ENCODE measurements around the gene CNOT1.

The CNOT1 gene

GRCh38 chr16:58488531-58488930, 141.1 kb downstream of the CNOT1 start:
- DNase-seq (ENCODE audit: low read depth in 2 of 2, low spot score in 1 of 2) = no peak

GRCh38 chr16:58487566-58488351, 141.9 kb downstream of the CNOT1 start:
- peak; percentile 33 to 45 for DNase-seq (ENCODE audit: low read depth in 2 of 2, low spot score in 1 of 2)

- no peak for DNase-seq (ENCODE audit: low read depth in 2 of 2, low spot score in 1 of 2)
Observed at GRCh38 chr16:58485184-58485887, 144.3 kb downstream of the CNOT1 start.

- no peak for DNase-seq (ENCODE audit: low read depth in 2 of 2, low spot score in 1 of 2)
Observed at GRCh38 chr16:58481931-58482330, 147.7 kb downstream of the CNOT1 start.

GRCh38 chr16:58481226-58481869, 148.3 kb downstream of the CNOT1 start:
- DNase-seq (ENCODE audit: low read depth in 2 of 2, low spot score in 1 of 2) = no peak

- no peak for DNase-seq (ENCODE audit: low read depth in 2 of 2, low spot score in 1 of 2)
Observed at GRCh38 chr16:58478427-58478826, 151.2 kb downstream of the CNOT1 start.

- DNase-seq (ENCODE audit: low read depth in 2 of 2, low spot score in 1 of 2) = no peak
Observed at GRCh38 chr16:58476791-58477190, 152.8 kb downstream of the CNOT1 start.

GRCh38 chr16:58475091-58475619, 154.5 kb downstream of the CNOT1 start:
- no peak for DNase-seq (ENCODE audit: low read depth in 2 of 2, low spot score in 1 of 2)

- no peak for DNase-seq (ENCODE audit: low read depth in 2 of 2, low spot score in 1 of 2)
Observed at GRCh38 chr16:58474296-58474695, 155.3 kb downstream of the CNOT1 start.

- no peak for DNase-seq (ENCODE audit: low read depth in 2 of 2, low spot score in 1 of 2)
Observed at GRCh38 chr16:58472827-58473226, 156.8 kb downstream of the CNOT1 start.

- no peak for DNase-seq (ENCODE audit: low read depth in 2 of 2, low spot score in 1 of 2)
Observed at GRCh38 chr16:58472266-58472665, 157.4 kb downstream of the CNOT1 start.

GRCh38 chr16:58471209-58471975, 158.2 kb downstream of the CNOT1 start:
- no peak for DNase-seq (ENCODE audit: low read depth in 2 of 2, low spot score in 1 of 2)

Data from stimulated activated CD8-positive, alpha-beta memory T cell treated with anti-CD3 and anti-CD28 coated beads, Interleukin-4, amount 100 ng/mL, for 1 hour (primary cell).